A673 (cell line): ENCODE results near the gene PLAC9.

ENCODE experiments used
- CTCF ChIP-seq: fragments of 300-800, 200-600 bp; sonication (generic); conservative IDR thresholded peaks from 2 replicates; pipeline ENCODE4 v1.5.1; 2017; ENCODE audit warnings: low read depth, mild to moderate bottlenecking, antibody characterized with exemption, low read length, moderate library complexity, mixed read lengths
- EZH2 ChIP-seq: fragments of 200-600 bp; sonication (generic); IDR thresholded peaks from 2 replicates; pipeline ENCODE4 v1.6.1; 2017; ENCODE audit warnings: borderline replicate concordance, low read depth, mild to moderate bottlenecking, mixed read lengths, antibody characterized with exemption, low read length; ENCODE audit not compliant: poor library complexity, severe bottlenecking

- TF ChIP-seq EZH2 (no peak), CTCF (no peak)
These were observed 13.9 kb upstream of the PLAC9 start for GRCh38 chr10:80118669-80119068.
